GM19467 (cell line): ENCODE data around the gene CELF2.

Experiments
- ATAC-seq: cut with Tn5 transposase; IDR thresholded peaks from one replicate; pipeline ENCODE4 v1.9.1; 2021; ENCODE audit warnings: mild to moderate bottlenecking, moderate library complexity; ENCODE audit not compliant: unreplicated experiment

Gene CELF2

DNA sequence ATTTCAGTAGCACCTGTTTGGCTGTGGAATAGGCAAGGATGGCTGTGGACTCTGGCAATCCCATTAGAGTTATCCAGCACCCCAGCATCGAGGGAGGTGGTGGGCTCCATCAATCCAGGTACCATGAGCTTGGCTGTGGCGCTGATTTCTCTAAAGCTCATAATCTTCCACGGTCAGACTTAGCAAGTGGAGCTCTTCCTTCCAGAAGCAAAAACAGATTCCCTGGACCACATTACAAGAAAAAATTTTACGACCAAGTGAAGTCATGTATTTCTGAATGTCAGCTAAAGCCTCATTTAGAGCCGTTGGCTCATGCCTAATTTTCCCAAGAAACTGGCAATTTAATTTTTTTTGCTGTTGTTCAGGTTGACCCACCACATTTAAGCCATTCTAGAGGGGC lies 135.1 kb downstream of the CELF2 start:
- no peak for ATAC-seq

- ATAC-seq: no peak
Observed at GRCh38 chr10:11153245-11153644, 135.6 kb downstream of the CELF2 start.

- ATAC-seq: no peak
Observed at GRCh38 chr10:11153766-11154165, 136.1 kb downstream of the CELF2 start.

GRCh38 chr10:11154333-11154732 lies 136.7 kb downstream of the CELF2 start:
- no peak for ATAC-seq

- ATAC-seq: no peak
Observed at GRCh38 chr10:11154849-11155498, 137.3 kb downstream of the CELF2 start.

DNA sequence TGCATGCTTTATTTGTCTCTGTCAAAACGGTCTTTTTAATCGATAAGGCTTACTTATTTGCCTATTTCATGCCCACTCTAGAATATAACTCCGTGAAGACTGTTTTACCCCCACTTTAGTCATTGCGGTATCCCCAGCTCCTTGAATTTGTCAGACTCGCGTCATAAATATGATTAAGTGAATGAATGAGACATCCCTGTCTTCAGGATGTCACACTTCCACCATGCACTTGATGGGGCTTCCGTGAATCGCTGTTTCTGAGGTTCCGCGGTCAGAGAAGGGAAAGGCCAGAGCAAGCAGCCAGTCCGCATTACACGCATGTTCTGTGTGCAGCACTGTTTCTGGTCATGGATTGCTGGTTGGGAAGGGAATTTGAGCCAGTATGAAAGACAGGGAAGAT lies 138.8 kb downstream of the CELF2 start:
- ATAC-seq: no peak

DNA sequence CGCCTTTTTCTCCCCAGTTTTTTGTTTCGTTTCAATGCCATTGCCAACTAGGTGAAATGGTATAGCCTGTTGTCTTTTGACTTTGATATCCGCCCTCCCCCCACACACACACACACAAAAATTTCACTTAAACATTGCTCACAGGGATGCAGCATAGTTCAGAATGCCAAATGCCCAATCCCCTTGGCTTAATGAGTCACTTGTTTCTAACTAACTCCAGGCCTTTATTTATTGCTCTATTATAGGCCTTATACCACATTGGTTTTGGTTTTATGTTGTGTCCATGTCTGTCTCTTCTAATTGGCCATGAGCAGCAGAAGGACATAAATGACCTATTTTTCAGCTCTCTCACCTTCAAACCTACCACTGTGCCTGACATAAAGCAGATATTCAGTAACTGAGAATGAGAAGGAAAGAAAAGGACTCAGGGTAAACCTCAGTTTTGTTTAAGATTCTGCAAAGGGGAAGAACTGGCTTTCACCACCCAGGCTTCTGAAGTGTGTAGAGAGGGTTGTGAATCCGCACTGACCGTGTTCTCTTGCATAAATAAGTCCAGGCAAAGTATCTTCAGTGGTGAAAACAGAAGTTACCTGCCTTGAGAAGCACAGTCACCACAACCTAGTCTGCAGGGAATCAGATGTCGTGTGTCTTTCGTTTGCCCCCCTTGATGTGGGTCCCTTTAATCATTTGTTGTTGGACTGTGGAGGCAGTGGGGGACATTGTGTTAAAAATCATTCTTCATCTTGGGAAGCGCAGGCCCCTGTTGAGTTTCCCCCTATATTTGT lies 139.8 kb downstream of the CELF2 start:
- no peak for ATAC-seq

DNA sequence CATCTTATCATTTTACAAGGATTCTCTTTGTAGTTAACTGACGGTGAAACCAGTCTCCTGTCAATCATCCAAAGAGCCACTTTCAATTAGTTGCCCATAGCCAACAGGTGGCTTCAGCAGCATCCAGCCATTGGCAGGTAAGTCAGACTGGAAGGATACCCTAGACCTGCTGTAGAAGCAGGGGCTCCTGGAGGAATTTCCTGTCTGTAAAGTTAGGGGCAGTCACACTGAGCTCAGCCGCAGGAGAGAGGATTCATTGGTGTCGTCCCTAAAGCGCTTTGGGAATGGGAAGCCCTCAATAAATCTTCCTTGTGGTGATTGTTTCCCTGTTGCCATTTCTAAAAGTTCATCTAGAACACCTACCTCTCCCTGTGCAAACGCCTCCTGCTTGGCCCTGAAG lies 140.4 kb downstream of the CELF2 start:
- no peak for ATAC-seq

DNA sequence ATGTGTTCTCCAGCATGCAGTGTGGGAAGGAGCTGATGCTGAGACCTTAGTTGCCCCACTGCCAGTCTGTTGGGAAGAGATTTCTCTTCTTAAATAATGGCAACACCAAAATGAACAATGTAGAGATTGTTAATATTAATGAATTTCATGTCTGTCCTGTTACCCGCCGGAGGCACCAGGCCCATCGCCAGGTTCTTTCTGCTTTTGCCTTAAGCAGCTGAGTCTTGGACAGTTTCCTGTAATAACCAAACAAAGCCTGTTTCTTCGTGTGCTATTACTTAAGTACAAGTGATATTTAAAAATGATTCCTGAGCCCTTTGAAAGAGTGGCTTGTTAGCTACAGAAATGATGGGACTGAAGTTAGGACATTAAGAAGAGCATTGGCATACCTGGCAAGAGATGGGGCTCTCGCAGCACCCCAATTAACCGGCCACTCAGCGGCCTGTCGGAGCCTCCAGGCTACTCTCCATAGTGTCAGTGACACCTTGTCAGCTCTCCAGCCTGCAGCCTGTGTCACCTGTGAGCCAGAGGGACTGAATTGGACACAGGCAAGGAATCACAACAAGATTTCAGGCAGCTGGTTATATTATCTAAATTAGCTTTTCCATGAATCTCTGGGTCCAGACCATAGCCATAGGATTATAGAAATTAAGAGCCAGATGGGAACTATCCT lies 142.0 kb downstream of the CELF2 start:
- ATAC-seq: no peak

DNA sequence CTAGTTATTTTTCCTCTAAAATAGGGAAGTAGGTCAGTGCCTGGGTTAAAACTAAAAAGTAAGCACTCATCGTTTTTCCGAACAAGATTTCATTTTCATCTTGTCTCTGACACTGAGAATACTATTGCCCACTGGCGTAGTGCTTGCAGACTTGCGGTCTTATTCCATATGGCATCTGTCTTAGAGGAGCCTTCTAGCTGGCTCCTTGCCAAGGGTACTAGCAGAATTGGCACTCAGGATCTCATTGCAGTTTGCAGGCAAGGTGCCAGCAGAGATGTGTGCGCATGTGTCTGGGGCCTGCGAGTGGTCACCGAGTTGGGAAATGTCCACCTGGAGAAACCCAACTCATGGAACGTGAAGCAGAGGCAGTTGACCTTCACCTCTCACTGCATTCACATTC lies 143.4 kb downstream of the CELF2 start:
- no peak for ATAC-seq

- no peak for ATAC-seq
Observed at GRCh38 chr10:11161910-11162309, 144.2 kb downstream of the CELF2 start.

GRCh38 chr10:11162828-11163599 lies 145.3 kb downstream of the CELF2 start:
- peak; percentile 66 for ATAC-seq

GRCh38 chr10:11163780-11164550 lies 146.3 kb downstream of the CELF2 start:
- ATAC-seq: no peak

- ATAC-seq: no peak
Observed at GRCh38 chr10:11164551-11164802, 146.8 kb downstream of the CELF2 start.

- ATAC-seq: no peak
Observed at GRCh38 chr10:11164803-11165590, 147.3 kb downstream of the CELF2 start.

DNA sequence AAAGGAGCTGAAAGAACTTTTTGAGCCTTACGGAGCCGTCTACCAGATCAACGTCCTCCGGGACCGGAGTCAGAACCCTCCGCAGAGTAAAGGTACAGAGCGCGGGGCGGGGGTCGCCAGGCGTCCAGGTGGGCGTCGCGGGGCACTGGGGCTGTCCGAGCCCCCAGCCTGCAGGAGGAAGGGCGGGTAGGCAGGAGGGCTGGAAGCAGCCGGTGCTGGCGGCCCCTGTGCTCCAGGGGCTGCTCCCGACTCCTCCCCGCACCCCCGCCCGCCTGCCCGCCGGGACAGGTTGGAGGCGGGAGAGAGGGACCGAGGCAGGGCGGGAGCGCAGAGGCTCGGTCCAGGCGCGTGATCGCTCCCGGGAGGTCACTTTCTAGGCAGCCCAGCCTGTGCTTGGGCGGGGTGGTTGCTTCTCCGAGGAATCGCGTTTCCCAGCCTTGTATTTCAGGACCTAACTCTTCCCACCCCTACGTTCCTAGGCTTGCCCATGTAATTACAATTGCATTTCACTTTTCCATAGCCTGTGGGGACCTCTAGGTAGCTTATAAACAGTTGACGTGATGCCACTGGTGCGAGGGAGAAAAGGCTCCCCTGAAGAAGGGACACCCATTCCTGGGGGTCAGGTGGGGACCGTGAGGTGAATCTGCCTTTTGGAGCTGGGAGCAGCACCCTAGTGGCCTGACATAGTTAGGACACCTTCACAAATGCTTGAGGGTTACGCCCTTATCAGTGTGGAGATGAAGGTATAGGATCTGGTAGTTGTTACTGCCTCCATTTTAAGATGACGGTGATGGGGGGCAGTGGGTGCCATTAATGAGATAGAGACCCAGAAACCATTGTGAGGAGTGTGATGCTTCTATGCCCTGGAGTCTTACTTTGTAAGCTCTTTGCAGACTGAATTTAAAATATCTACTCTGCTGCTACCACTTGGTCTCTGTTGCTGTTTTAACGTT lies 148.2 kb downstream of the CELF2 start:
- ATAC-seq: peak; percentile 54

DNA sequence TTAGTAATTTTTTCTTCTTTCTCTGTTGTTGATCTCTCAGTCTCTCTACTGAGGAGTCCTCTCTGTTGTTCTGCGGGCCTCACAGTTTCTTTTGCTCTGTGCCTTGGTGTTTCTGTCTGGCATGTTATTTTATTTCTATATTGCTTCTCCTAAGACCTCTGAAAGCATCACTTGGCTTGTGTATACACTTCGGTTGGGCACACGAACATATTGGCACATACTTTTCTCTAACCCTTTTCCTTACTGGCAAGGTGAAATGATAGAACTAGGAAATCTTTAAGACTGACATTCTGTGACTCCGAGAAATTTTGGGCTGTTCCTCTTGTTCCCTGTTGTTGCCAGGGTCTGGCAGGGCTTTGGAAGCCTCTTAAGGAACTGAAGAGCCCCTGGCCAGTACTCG lies 148.9 kb downstream of the CELF2 start:
- ATAC-seq: no peak

GRCh38 chr10:11167233-11167966 lies 149.7 kb downstream of the CELF2 start:
- ATAC-seq: no peak
